IPS-NIHi11 (cell line): ENCODE results near the gene ZNF568.

Experiments
- DNase-seq: peaks from one replicate; pipeline ENCODE4 v3.0.0; 2012; ENCODE audit warnings: mixed read lengths, low spot score

Gene ZNF568

GRCh38 chr19:36999313-36999712, 83.2 kb downstream of the ZNF568 start:
- no peak for DNase-seq

- DNase-seq: no peak
Observed at GRCh38 chr19:37007587-37008220, 91.6 kb downstream of the ZNF568 start.

GRCh38 chr19:37009871-37010270, 93.7 kb downstream of the ZNF568 start:
- DNase-seq: no peak

GRCh38 chr19:37012093-37012745, 96.1 kb downstream of the ZNF568 start:
- no peak for DNase-seq

- DNase-seq: no peak
Observed at GRCh38 chr19:37014456-37014855, 98.3 kb downstream of the ZNF568 start.

GRCh38 chr19:37045140-37045539, 129.0 kb downstream of the ZNF568 start:
- no peak for DNase-seq
